Vagina (tissue), 2 donors: ENCODE data around the gene CCDC71L. TPM values are rescaled to one million over a fixed set of nuclear protein-coding genes. Genes with fewer than 3 reads are reported as not detected.

Experiments
- DNase-seq, 2 donors: peaks; one replicate each; pipeline ENCODE4 v3.0.0-alpha.2; 2017; ENCODE audit errors: extremely low spot score in 2 of 2
- H3K27ac ChIP-seq: fragments of 200-600 bp; sonication (generic); one replicate; pipeline ENCODE4 v1.5.1; 2019
- H3K27me3 ChIP-seq: fragments of 200-600 bp; sonication (generic); one replicate; pipeline ENCODE4 v1.5.1; 2019
- H3K36me3 ChIP-seq, 2 donors: fragments of 200-600 bp; sonication (generic); one replicate each; pipeline ENCODE4 v1.5.1; 2017 to 2019
- H3K4me1 ChIP-seq: fragments of 200-600 bp; sonication (generic); one replicate; pipeline ENCODE4 v1.5.1; 2019
- H3K4me3 ChIP-seq, 2 donors: fragments of 200-600 bp; sonication (generic); 1 replicate in 1 of 2; 2 replicates in 1 of 2; pipeline ENCODE4 v1.5.1; 2016 to 2019
- H3K9me3 ChIP-seq: fragments of 200-600 bp; sonication (generic); one replicate; pipeline ENCODE4 v1.5.1; 2019
- POLR2A ChIP-seq, 2 donors: fragments of 450-650 bp; IDR thresholded peaks; one replicate each; pipeline ENCODE4 v1.6.1; 2017; ENCODE audit warnings: antibody characterized with exemption in 2 of 2, mild to moderate bottlenecking in 2 of 2, moderate library complexity in 2 of 2
- POLR2AphosphoS5 ChIP-seq, 2 donors: sonication (generic); formaldehyde crosslinking; IDR thresholded peaks; one replicate each; pipeline ENCODE4 v1.9.0; 2017; ENCODE audit warnings: antibody characterized with exemption in 2 of 2, mild to moderate bottlenecking in 2 of 2, low read depth in 1 of 2; ENCODE audit not compliant: insufficient read depth in 1 of 2
- intact Hi-C: fragments of 100-400 bp; cut with DNase I; formaldehyde crosslinking; loops from one replicate; pipeline ENCODE4 v1.15.1; 2023
- total RNA-seq: library from RNA; depleted of rRNA; stranded (reverse); fragments of >200 nt; gene quantifications from one replicate; pipeline ENCODE4 v1.2.3, GENCODE V29; 2016
- TF ChIP-seq, protein P1 (sequence below), 3 experiments: fragments of 450-650 bp in 2 of 3; fragments of 200-600 bp in 1 of 3; sonication (generic) in 1 of 3; IDR thresholded peaks; one replicate each; pipeline ENCODE4 v1.5.1; 2017 to 2019; ENCODE audit warnings: antibody characterized with exemption in 3 of 3, mild to moderate bottlenecking in 2 of 3, moderate library complexity in 2 of 3

CCDC71L gene
- total RNA-seq, 1 donor from 2014 or later = 52.5 TPM

DNA sequence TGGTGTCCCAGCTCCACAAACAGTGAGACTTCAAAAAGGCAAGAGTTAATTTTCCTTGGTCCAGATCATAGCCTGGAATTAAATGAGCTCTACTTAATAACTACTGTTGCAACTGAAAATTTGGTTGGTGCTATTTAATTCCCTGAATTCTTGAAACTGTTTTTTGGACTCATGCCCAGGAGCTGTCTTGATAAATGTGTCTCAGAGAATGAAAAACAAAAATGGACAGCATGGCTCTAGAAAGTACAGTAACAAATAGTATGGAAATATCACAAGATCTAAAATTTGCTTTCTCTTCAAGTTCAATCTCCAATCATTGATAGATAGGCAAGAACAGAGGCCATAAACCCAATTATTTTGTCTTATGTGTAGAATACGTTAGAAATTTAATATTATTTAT, 42.5 kb downstream of the CCDC71L start:
- TF ChIP-seq, protein P1, sequence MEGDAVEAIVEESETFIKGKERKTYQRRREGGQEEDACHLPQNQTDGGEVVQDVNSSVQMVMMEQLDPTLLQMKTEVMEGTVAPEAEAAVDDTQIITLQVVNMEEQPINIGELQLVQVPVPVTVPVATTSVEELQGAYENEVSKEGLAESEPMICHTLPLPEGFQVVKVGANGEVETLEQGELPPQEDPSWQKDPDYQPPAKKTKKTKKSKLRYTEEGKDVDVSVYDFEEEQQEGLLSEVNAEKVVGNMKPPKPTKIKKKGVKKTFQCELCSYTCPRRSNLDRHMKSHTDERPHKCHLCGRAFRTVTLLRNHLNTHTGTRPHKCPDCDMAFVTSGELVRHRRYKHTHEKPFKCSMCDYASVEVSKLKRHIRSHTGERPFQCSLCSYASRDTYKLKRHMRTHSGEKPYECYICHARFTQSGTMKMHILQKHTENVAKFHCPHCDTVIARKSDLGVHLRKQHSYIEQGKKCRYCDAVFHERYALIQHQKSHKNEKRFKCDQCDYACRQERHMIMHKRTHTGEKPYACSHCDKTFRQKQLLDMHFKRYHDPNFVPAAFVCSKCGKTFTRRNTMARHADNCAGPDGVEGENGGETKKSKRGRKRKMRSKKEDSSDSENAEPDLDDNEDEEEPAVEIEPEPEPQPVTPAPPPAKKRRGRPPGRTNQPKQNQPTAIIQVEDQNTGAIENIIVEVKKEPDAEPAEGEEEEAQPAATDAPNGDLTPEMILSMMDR (IDR thresholded peaks at IDR 0.05) = no peak
- TF ChIP-seq POLR2AphosphoS5 (IDR thresholded peaks at IDR 0.05; ENCODE audit: insufficient read depth in 1 of 2, low read depth in 1 of 2) (no peak), POLR2A (IDR thresholded peaks at IDR 0.05) (no peak)
- H3K27ac ChIP-seq = no peak overlapping the region
- H3K4me1 ChIP-seq = peaks cover 10% of the 10 kb centered on the region
- intact Hi-C loops = no loop called here
- H3K36me3 ChIP-seq = no peaks in the 10 kb centered on the region
- H3K9me3 ChIP-seq = no peaks in the 10 kb centered on the region
- H3K27me3 ChIP-seq = no peaks in the 10 kb centered on the region
- no peak overlapping the region for H3K4me3 ChIP-seq
- no peak for DNase-seq

DNA sequence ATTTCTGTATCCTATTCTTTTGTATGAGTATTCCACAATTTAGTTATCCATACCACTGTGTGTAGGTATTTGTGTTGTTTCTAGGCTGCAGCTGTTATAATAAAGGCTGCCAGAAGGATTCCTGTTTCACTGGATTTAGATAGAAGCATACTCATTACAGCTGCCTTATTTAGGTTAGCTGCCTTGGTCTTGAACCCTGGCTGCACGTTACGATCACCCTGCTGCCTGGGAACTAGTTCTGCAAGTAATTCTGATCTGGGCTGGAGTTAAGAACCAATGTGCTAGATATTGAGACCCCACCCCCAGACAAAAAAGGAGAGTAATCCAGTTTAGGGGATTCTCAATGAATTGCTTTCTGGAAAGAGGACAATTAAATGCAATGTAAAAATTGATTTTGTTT, 43.1 kb downstream of the CCDC71L start:
- no peak for TF ChIP-seq POLR2AphosphoS5 (IDR thresholded peaks at IDR 0.05; ENCODE audit: insufficient read depth in 1 of 2, low read depth in 1 of 2)
- no peak for TF ChIP-seq POLR2A (IDR thresholded peaks at IDR 0.05)
- TF ChIP-seq, protein P1 (IDR thresholded peaks at IDR 0.05) = no peak
- Histone ChIP-seq H3K27ac (no peak overlapping the region), H3K27me3 (no peaks in the 10 kb centered on the region), H3K36me3 (no peaks in the 10 kb centered on the region), H3K4me1 (peaks cover 10% of the 10 kb centered on the region), H3K4me3 (no peak overlapping the region), H3K9me3 (no peaks in the 10 kb centered on the region)
- no peak for DNase-seq
- intact Hi-C loops = no loop called here

DNA sequence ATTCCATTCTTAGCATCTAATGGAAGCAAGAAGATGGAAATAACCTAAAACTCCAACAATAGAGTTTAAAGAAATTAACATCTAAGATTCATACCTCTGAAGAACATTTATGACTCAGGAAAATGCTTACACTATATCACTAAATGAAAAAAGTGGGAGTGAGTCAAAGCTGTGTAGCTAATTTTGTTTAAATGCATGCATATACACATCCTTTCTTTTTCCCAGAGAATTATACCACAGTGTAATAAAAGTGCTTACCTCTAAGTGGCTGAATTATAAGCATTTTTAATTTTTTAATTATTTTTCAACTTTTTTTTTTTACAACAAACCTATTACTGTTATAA, 44.3 kb downstream of the CCDC71L start:
- Histone ChIP-seq H3K27ac (no peak overlapping the region), H3K9me3 (no peaks in the 10 kb centered on the region), H3K27me3 (no peaks in the 10 kb centered on the region), H3K4me3 (no peak overlapping the region), H3K36me3 (no peaks in the 10 kb centered on the region), H3K4me1 (peaks cover 10% of the 10 kb centered on the region)
- TF ChIP-seq POLR2AphosphoS5 (IDR thresholded peaks at IDR 0.05; ENCODE audit: insufficient read depth in 1 of 2, low read depth in 1 of 2) (no peak), POLR2A (IDR thresholded peaks at IDR 0.05) (no peak)
- TF ChIP-seq, protein P1 (IDR thresholded peaks at IDR 0.05) = no peak
- no peak for DNase-seq
- intact Hi-C loops = no loop called here

GRCh38 chr7:106615808-106616707, 44.9 kb downstream of the CCDC71L start:
- no peak for DNase-seq

More at GRCh38 chr7:106615808-106616707, 44.9 kb downstream of the CCDC71L start:
- Histone ChIP-seq H3K4me1 (peaks cover 10% of the 10 kb centered on the region), H3K36me3 (no peaks in the 10 kb centered on the region), H3K4me3 (no peak overlapping the region), H3K9me3 (no peaks in the 10 kb centered on the region), H3K27ac (no peak overlapping the region), H3K27me3 (no peaks in the 10 kb centered on the region)
- intact Hi-C loops = no loop called here
- TF ChIP-seq POLR2AphosphoS5 (IDR thresholded peaks at IDR 0.05; ENCODE audit: insufficient read depth in 1 of 2, low read depth in 1 of 2) (no peak), POLR2A (IDR thresholded peaks at IDR 0.05) (no peak)
- TF ChIP-seq, protein P1 (IDR thresholded peaks at IDR 0.05) = no peak
